ENCODE data around the gene CRIP1.

CRIP1 gene

GRCh38 chr14:105500726-105501101, 14.0 kb downstream of the CRIP1 start:
- H3K4me3 ChIP-seq (ENCODE audit: low read depth, low read length): no peak overlapping the region
- DNase-seq (ENCODE audit: low read depth, low spot score): no peak
- TF ChIP-seq, protein P1, sequence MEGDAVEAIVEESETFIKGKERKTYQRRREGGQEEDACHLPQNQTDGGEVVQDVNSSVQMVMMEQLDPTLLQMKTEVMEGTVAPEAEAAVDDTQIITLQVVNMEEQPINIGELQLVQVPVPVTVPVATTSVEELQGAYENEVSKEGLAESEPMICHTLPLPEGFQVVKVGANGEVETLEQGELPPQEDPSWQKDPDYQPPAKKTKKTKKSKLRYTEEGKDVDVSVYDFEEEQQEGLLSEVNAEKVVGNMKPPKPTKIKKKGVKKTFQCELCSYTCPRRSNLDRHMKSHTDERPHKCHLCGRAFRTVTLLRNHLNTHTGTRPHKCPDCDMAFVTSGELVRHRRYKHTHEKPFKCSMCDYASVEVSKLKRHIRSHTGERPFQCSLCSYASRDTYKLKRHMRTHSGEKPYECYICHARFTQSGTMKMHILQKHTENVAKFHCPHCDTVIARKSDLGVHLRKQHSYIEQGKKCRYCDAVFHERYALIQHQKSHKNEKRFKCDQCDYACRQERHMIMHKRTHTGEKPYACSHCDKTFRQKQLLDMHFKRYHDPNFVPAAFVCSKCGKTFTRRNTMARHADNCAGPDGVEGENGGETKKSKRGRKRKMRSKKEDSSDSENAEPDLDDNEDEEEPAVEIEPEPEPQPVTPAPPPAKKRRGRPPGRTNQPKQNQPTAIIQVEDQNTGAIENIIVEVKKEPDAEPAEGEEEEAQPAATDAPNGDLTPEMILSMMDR (IDR thresholded peaks at IDR 0.05; ENCODE audit: low read depth, low read length): no peak
- in situ Hi-C loops (cut with HindIII; ENCODE audit: low sequenced_read_pairs): no loop called here

GRCh38 chr14:105501504-105502291, 15.0 kb downstream of the CRIP1 start:
- H3K4me3 ChIP-seq (ENCODE audit: low read depth, low read length): no peak overlapping the region
- no peak for DNase-seq (ENCODE audit: low read depth, low spot score)
- in situ Hi-C loops (cut with HindIII; ENCODE audit: low sequenced_read_pairs): no loop called here
- TF ChIP-seq, protein P1 (IDR thresholded peaks at IDR 0.05; ENCODE audit: low read depth, low read length): no peak

DNA sequence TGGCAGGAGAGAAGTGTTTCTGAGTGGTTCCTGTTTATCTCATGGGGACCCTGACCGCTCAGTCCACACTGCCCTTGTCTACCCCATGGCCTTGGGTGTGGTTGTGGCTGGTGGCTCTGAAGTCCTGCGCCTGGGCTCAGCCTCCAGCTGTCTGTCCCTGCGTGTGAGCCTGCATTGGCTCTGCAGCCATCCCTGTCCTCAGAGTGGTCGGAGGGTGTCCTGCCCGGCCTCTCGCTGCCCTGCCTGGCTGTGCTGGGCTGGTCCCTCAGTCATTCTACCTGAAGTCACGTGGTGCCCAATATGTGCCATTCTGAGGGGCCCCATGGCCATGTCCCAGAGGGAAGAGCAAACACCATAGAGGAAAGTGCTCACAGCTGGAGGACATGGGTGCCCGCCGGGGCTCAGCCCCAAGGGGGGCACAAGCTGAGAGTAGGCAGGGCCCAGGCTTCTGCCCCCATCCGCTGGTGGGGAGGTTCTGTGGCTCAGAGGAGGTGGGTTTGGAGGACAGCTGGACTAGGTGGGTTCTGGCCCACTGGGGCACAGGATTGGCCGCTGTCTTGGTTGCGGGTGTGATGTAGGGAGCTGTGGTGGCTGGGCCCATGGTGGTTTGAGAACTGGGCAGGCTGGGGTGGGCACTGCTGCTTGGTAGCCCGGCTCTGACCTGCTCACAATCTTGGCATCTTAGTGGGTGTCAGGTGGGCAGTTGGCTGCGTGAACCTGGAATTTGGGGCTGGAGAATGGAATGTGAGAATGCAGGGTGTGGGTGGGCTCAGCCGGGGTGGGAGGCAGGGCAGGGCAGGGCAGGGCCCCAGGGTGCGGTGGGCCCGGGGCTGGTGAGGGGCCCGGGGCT, 16.0 kb downstream of the CRIP1 start:
- DNase-seq (ENCODE audit: low read depth, low spot score): no peak
- H3K4me3 ChIP-seq (ENCODE audit: low read depth, low read length): no peak overlapping the region
- in situ Hi-C loops (cut with HindIII; ENCODE audit: low sequenced_read_pairs): no loop called here
- TF ChIP-seq, protein P1 (IDR thresholded peaks at IDR 0.05; ENCODE audit: low read depth, low read length): no peak

- TF ChIP-seq, protein P1 (IDR thresholded peaks at IDR 0.05; ENCODE audit: low read depth, low read length): no peak
- no peak for DNase-seq (ENCODE audit: low read depth, low spot score)
- in situ Hi-C loops (cut with HindIII; ENCODE audit: low sequenced_read_pairs): no loop called here
These were observed 16.6 kb downstream of the CRIP1 start for GRCh38 chr14:105503296-105503640.

GRCh38 chr14:105503935-105504692, 17.4 kb downstream of the CRIP1 start:
- H3K4me3 ChIP-seq (ENCODE audit: low read depth, low read length): no peak overlapping the region
- TF ChIP-seq, protein P1 (IDR thresholded peaks at IDR 0.05; ENCODE audit: low read depth, low read length): no peak
- in situ Hi-C loops (cut with HindIII; ENCODE audit: low sequenced_read_pairs): no loop called here
- no peak for DNase-seq (ENCODE audit: low read depth, low spot score)

More at GRCh38 chr14:105503296-105503640, 16.6 kb downstream of the CRIP1 start:
- H3K4me3 ChIP-seq (ENCODE audit: low read depth, low read length): no peak overlapping the region

- no peak overlapping the region for H3K4me3 ChIP-seq (ENCODE audit: low read depth, low read length)
- no peak for DNase-seq (ENCODE audit: low read depth, low spot score)
- TF ChIP-seq, protein P1 (IDR thresholded peaks at IDR 0.05; ENCODE audit: low read depth, low read length): no peak
- in situ Hi-C loops (cut with HindIII; ENCODE audit: low sequenced_read_pairs): no loop called here
These were observed 18.4 kb downstream of the CRIP1 start for GRCh38 chr14:105505101-105505500.
